ENCODE results near the gene LOC128125822.
A peak's percentile ranks its signal among the peaks of the same experiment; 100 is the strongest.

Gene LOC128125822

GRCh38 chr6:63529498-63529897, 42.8 kb upstream of the LOC128125822 start:
- ATAC-seq (no peak), DNase-seq (ENCODE audit: low read depth, low spot score) (no peak)
- Histone ChIP-seq H2AFZ (ENCODE audit: low read depth, low read length, poor library complexity, severe bottlenecking) (peak overlapping the region; percentile 68), H3K27ac (ENCODE audit: low read depth, low read length) (no peak overlapping the region), H3K9me2 (ENCODE audit: insufficient read depth) (no peaks in the 10 kb centered on the region), H3K79me2 (ENCODE audit: insufficient read depth, low read length) (no peaks in the 10 kb centered on the region), H3K9me3 (ENCODE audit: control insufficient read depth in 1 of 2, insufficient read depth in 1 of 2, low read depth in 1 of 2, low read length in 2 of 2) (no peaks in the 10 kb centered on the region), H3K9ac (ENCODE audit: low read length) (peak overlapping the region; percentile 11; the same call in 1 of the 2 replicates), H3K4me1 (ENCODE audit: control insufficient read depth in 1 of 2, insufficient read depth in 2 of 2, low read length in 2 of 2) (peaks cover 29 to 37% of the 10 kb centered on the region in 2 experiments), H3K27me3 (ENCODE audit: insufficient read depth, low read length) (no peaks in the 10 kb centered on the region), H3K4me2 (ENCODE audit: low read length) (peak overlapping the region; percentile 41), H3K36me3 (ENCODE audit: control insufficient read depth in 1 of 2, insufficient read depth in 2 of 2, low read length in 2 of 2) (no peaks in the 10 kb centered on the region), H3K4me3 (replicated peaks in 1 of 2; ENCODE audit: low read depth in 1 of 2, low read length in 2 of 2) (no peak overlapping the region), H4K20me1 (ENCODE audit: insufficient read depth) (no peaks in the 10 kb centered on the region)
- ChIA-PET CTCF (no interaction called here), RAD21 (ENCODE audit: low non-redundant PET in 1 of 2, low total read pairs in 2 of 2, uncharacterized antibody in 2 of 2, unreplicated experiment in 2 of 2) (no interaction called here), POLR2A (no interaction called here)
- intact Hi-C loops (cut with micrococcal nuclease): no loop called here
- no TSS peak for BruUV-seq (replicated peaks)
- no peak for TF ChIP-seq POLR2A (IDR thresholded peaks at IDR 0.05; ENCODE audit: borderline replicate concordance, extremely low read depth, insufficient read depth, insufficient read length)
- TF ChIP-seq CBX3 (IDR thresholded peaks at IDR 0.05; ENCODE audit: low read depth): no peak
- TF ChIP-seq REST (IDR thresholded peaks at IDR 0.05; ENCODE audit: low read depth): no peak
- TF ChIP-seq POLR2AphosphoS5 (IDR thresholded peaks at IDR 0.05; ENCODE audit: low read depth, low read length): no peak
- no peak for TF ChIP-seq CEBPB (IDR thresholded peaks at IDR 0.05; ENCODE audit: low read depth)
- TF ChIP-seq ZBTB33 (IDR thresholded peaks at IDR 0.05; ENCODE audit: extremely low read depth, insufficient replicate concordance, low read length): no peak
- TF ChIP-seq EGR1 (IDR thresholded peaks at IDR 0.05; ENCODE audit: low read depth): no peak
- TF ChIP-seq SRF (IDR thresholded peaks at IDR 0.05; ENCODE audit: low read depth): no peak
- TF ChIP-seq ZFX (IDR thresholded peaks at IDR 0.05): no peak
- no peak for TF ChIP-seq RAD21 (IDR thresholded peaks at IDR 0.05; ENCODE audit: low read depth)
- TF ChIP-seq MAX (IDR thresholded peaks at IDR 0.05): no peak
- TF ChIP-seq EZH2phosphoT487 (IDR thresholded peaks at IDR 0.05; ENCODE audit: borderline replicate concordance): no peak
- TF ChIP-seq YY1 (IDR thresholded peaks at IDR 0.05; ENCODE audit: extremely low read depth, insufficient replicate concordance, low read depth, low read length): no peak
- no peak for TF ChIP-seq CTCF (IDR thresholded peaks at IDR 0.05 in 2 of 3, conservative IDR thresholded peaks at IDR 0.05 in 1 of 3; ENCODE audit: borderline replicate concordance in 1 of 3, insufficient read depth in 1 of 3, low read depth in 2 of 3, low read length in 2 of 3)

Measured in HCT116 (cell line).